Trophoblast cell (in vitro differentiated cells and primary cell): ENCODE data around the gene DHX35. TPM values are rescaled to one million over a fixed set of nuclear protein-coding genes. Genes with fewer than 3 reads are reported as not detected.

Experiments used
- DNase-seq, 2 donors: peaks; one replicate each; pipeline ENCODE4 v3.0.0-alpha.2; 2016
- H2AFZ ChIP-seq: 2 replicates; pipeline ENCODE4 v1.6.1; 2013; ENCODE audit warnings: low read length, moderate library complexity, mild to moderate bottlenecking; ENCODE audit not compliant: insufficient read depth, poor library complexity
- H2AK5ac ChIP-seq: 2 replicates; pipeline ENCODE4 v1.6.1; 2013; ENCODE audit warnings: mild to moderate bottlenecking, low read length
- H2BK120ac ChIP-seq: 2 replicates; pipeline ENCODE4 v1.6.1; 2013; ENCODE audit warnings: low read length, mild to moderate bottlenecking, moderate library complexity; ENCODE audit not compliant: insufficient read depth, poor library complexity
- H2BK12ac ChIP-seq: 2 replicates; pipeline ENCODE4 v1.6.1; 2013; ENCODE audit warnings: mild to moderate bottlenecking, low read length, moderate library complexity
- H2BK5ac ChIP-seq: 2 replicates; pipeline ENCODE4 v1.6.1; 2013; ENCODE audit warnings: low read length, low read depth, moderate library complexity, mild to moderate bottlenecking; ENCODE audit not compliant: poor library complexity
- H3K14ac ChIP-seq: 2 replicates; pipeline ENCODE4 v1.6.1; 2013; ENCODE audit warnings: mild to moderate bottlenecking, low read length
- H3K18ac ChIP-seq: 2 replicates; pipeline ENCODE4 v1.6.1; 2013; ENCODE audit warnings: mild to moderate bottlenecking, low read length
- H3K23ac ChIP-seq: 2 replicates; pipeline ENCODE4 v1.6.1; 2013; ENCODE audit warnings: low read length
- H3K27ac ChIP-seq: 2 replicates; pipeline ENCODE4 v1.5.1; 2013; ENCODE audit warnings: low read depth, mild to moderate bottlenecking, inconsistent platforms, low read length, moderate library complexity
- H3K27me3 ChIP-seq: 2 replicates; pipeline ENCODE4 v1.6.1; 2013; ENCODE audit warnings: inconsistent platforms, mild to moderate bottlenecking, low read length, moderate library complexity; ENCODE audit not compliant: insufficient read depth
- H3K36me3 ChIP-seq, 2 experiments: 1 replicate in 1 of 2; 2 replicates in 1 of 2; pipeline ENCODE4 v1.6.1; 2013; ENCODE audit warnings: low read length in 2 of 2, mild to moderate bottlenecking in 2 of 2, moderate library complexity in 1 of 2; ENCODE audit not compliant: insufficient read depth in 2 of 2, control insufficient read depth in 1 of 2
- H3K4ac ChIP-seq: 2 replicates; pipeline ENCODE4 v1.6.1; 2013; ENCODE audit warnings: low read depth, mild to moderate bottlenecking, low read length, moderate library complexity
- H3K4me1 ChIP-seq, 2 experiments: 1 replicate in 1 of 2; 2 replicates in 1 of 2; pipeline ENCODE4 v1.6.1; 2013; ENCODE audit warnings: low read length in 2 of 2, mild to moderate bottlenecking in 2 of 2, moderate library complexity in 1 of 2; ENCODE audit not compliant: insufficient read depth in 2 of 2, control insufficient read depth in 1 of 2
- H3K4me2 ChIP-seq: 2 replicates; pipeline ENCODE4 v1.6.1; 2013; ENCODE audit warnings: inconsistent platforms, mild to moderate bottlenecking, low read length, moderate library complexity
- H3K4me3 ChIP-seq: 2 replicates; pipeline ENCODE4 v1.5.1; 2013; ENCODE audit warnings: mild to moderate bottlenecking, low read depth, low read length, inconsistent platforms
- H3K79me1 ChIP-seq: one replicate; pipeline ENCODE4 v1.6.1; 2013; ENCODE audit warnings: low read length
- H3K79me2 ChIP-seq: 2 replicates; pipeline ENCODE4 v1.6.1; 2013; ENCODE audit warnings: low read length, mild to moderate bottlenecking; ENCODE audit not compliant: control insufficient read depth, insufficient read depth, poor library complexity
- H3K9ac ChIP-seq: 2 replicates; pipeline ENCODE4 v1.6.1; 2013; ENCODE audit warnings: mild to moderate bottlenecking, low read length
- H3K9me3 ChIP-seq: 2 replicates; pipeline ENCODE4 v1.6.1; 2013; ENCODE audit warnings: low read depth, mild to moderate bottlenecking, control low read depth, inconsistent platforms, low read length; ENCODE audit not compliant: insufficient read depth
- H4K12ac ChIP-seq: 2 replicates; pipeline ENCODE4 v1.6.1; 2013; ENCODE audit warnings: low read depth, mild to moderate bottlenecking, low read length, moderate library complexity
- H4K8ac ChIP-seq: 2 replicates; pipeline ENCODE4 v1.6.1; 2013; ENCODE audit warnings: low read depth, mild to moderate bottlenecking, low read length, moderate library complexity
- H4K91ac ChIP-seq: one replicate; pipeline ENCODE4 v1.6.1; 2013; ENCODE audit warnings: low read depth, mild to moderate bottlenecking, low read length, moderate library complexity
- WGBS: extraction: QIAGEN DNeasy Blood & Tissue Kit; methylation state at CpG from one replicate; pipeline ENCODE4 v1.1.7; 2013; ENCODE audit warnings: missing lambda C conversion rate; ENCODE audit not compliant: insufficient read length, insufficient coverage; ENCODE audit errors: extremely low coverage; 5-methylcytosine and 5-hydroxymethylcytosine counted together
- polyA plus RNA-seq: library from polyadenylated mRNA; stranded (reverse); fragments of 200-250 nt; gene quantifications from 2 replicates; pipeline ENCODE4 v1.2.3, GENCODE V29; 2013

Gene DHX35
- polyA plus RNA-seq = 4.1 and 5.0 TPM in 2 replicates

- WGBS = no CpG with 5 or more reads among the region's 70 CpGs
- peak within 1 kb of the TSS; percentile 93 for H3K9ac ChIP-seq
Observed at GRCh38 chr20:38962044-38962927, at the start of gene DHX35. Gene DHX35 (plus strand): TSS chr20:38962344. CDS start chr20:38962368, 24 bp downstream.

GRCh38 chr20:38915355-38915754, 46.8 kb upstream of the DHX35 start:
- H3K36me3 ChIP-seq = no peaks in the 10 kb centered on the region
- no peak overlapping the region for H2AFZ ChIP-seq
- H2BK12ac ChIP-seq = no peak overlapping the region
- H3K23ac ChIP-seq = no peak overlapping the region
- no peak overlapping the region for H3K4ac ChIP-seq
- no peaks in the 10 kb centered on the region for H3K9me3 ChIP-seq
- H4K8ac ChIP-seq = no peak overlapping the region
- no peak overlapping the region for H3K27ac ChIP-seq
- no peak overlapping the region for H4K91ac ChIP-seq
- H3K4me2 ChIP-seq = no peak overlapping the region
- H2BK120ac ChIP-seq = no peak overlapping the region
- no peak for DNase-seq
- no peak overlapping the region for H2BK5ac ChIP-seq
- no CpG with 5 or more reads among the region's 7 CpGs for WGBS
- no peaks in the 10 kb centered on the region for H3K79me1 ChIP-seq
- H3K4me3 ChIP-seq = no peak overlapping the region
- no peaks in the 10 kb centered on the region for H3K79me2 ChIP-seq
- no peaks in the 10 kb centered on the region for H3K27me3 ChIP-seq
- no peak overlapping the region for H3K18ac ChIP-seq
- H3K4me1 ChIP-seq = peaks cover 0 to 2% of the 10 kb centered on the region in 2 experiments
- H3K9ac ChIP-seq = no peak overlapping the region
- H2AK5ac ChIP-seq = no peak overlapping the region
- H3K14ac ChIP-seq = no peak overlapping the region
- H4K12ac ChIP-seq = no peak overlapping the region

More at GRCh38 chr20:38962044-38962927, at the start of gene DHX35:
- Histone ChIP-seq H3K14ac (peak within 1 kb of the TSS; percentile 95), H4K8ac (peak within 1 kb of the TSS; percentile 97), H4K91ac (peak within 1 kb of the TSS; percentile 90), H3K27ac (peak within 1 kb of the TSS; percentile 81), H3K4ac (peak within 1 kb of the TSS; percentile 90), H3K9me3 (no peaks in the 10 kb centered on the region), H3K4me2 (peak within 1 kb of the TSS; percentile 87), H3K23ac (no peak within 1 kb of the TSS), H3K36me3 (peaks cover 0 to 2% of the 10 kb centered on the region in 2 experiments), H3K18ac (peak within 1 kb of the TSS; percentile 94), H3K79me2 (peaks cover 6% of the 10 kb centered on the region), H2AFZ (peak within 1 kb of the TSS; percentile 97), H2BK12ac (peak within 1 kb of the TSS; percentile 15), H3K79me1 (peaks cover 9% of the 10 kb centered on the region), H2BK5ac (peak within 1 kb of the TSS; percentile 73), H2AK5ac (peak within 1 kb of the TSS; percentile 76), H3K4me1 (peaks cover 3 to 4% of the 10 kb centered on the region in 2 experiments), H2BK120ac (peak within 1 kb of the TSS; percentile 77), H4K12ac (peak within 1 kb of the TSS; percentile 96), H3K27me3 (no peaks in the 10 kb centered on the region), H3K4me3 (peak within 1 kb of the TSS; percentile 96)
- DNase-seq = peak; percentile 99

GRCh38 chr20:38917657-38918056, 44.5 kb upstream of the DHX35 start:
- Histone ChIP-seq H3K9ac (no peak overlapping the region), H2BK120ac (no peak overlapping the region), H3K36me3 (no peaks in the 10 kb centered on the region), H2AFZ (no peak overlapping the region), H3K27ac (no peak overlapping the region), H3K4ac (no peak overlapping the region), H3K4me2 (no peak overlapping the region), H4K12ac (no peak overlapping the region), H4K8ac (no peak overlapping the region), H3K18ac (no peak overlapping the region), H3K23ac (no peak overlapping the region), H3K27me3 (no peaks in the 10 kb centered on the region), H3K14ac (no peak overlapping the region), H4K91ac (no peak overlapping the region), H3K79me1 (no peaks in the 10 kb centered on the region), H2BK12ac (no peak overlapping the region), H3K79me2 (no peaks in the 10 kb centered on the region), H2BK5ac (no peak overlapping the region), H3K9me3 (no peaks in the 10 kb centered on the region), H2AK5ac (no peak overlapping the region), H3K4me1 (peaks cover 0 to 2% of the 10 kb centered on the region in 2 experiments), H3K4me3 (no peak overlapping the region)
- no CpG with 5 or more reads among the region's 4 CpGs for WGBS
- no peak for DNase-seq

- H4K8ac ChIP-seq = no peak overlapping the region
- no peak for DNase-seq
- H3K79me1 ChIP-seq = no peaks in the 10 kb centered on the region
- no peak overlapping the region for H3K23ac ChIP-seq
- no peaks in the 10 kb centered on the region for H3K79me2 ChIP-seq
- H3K18ac ChIP-seq = no peak overlapping the region
- H3K9me3 ChIP-seq = no peaks in the 10 kb centered on the region
- no peak overlapping the region for H3K27ac ChIP-seq
- peaks cover 0 to 2% of the 10 kb centered on the region in 2 experiments for H3K4me1 ChIP-seq
- no peak overlapping the region for H4K91ac ChIP-seq
- H3K4ac ChIP-seq = no peak overlapping the region
- H2BK5ac ChIP-seq = no peak overlapping the region
- no peak overlapping the region for H3K9ac ChIP-seq
- H2BK120ac ChIP-seq = no peak overlapping the region
- no peak overlapping the region for H3K4me2 ChIP-seq
- H3K27me3 ChIP-seq = no peaks in the 10 kb centered on the region
- no peaks in the 10 kb centered on the region for H3K36me3 ChIP-seq
- H2AK5ac ChIP-seq = no peak overlapping the region
- H4K12ac ChIP-seq = no peak overlapping the region
- no CpG with 5 or more reads among the region's 19 CpGs for WGBS
- H3K4me3 ChIP-seq = no peak overlapping the region
- no peak overlapping the region for H3K14ac ChIP-seq
- H2AFZ ChIP-seq = no peak overlapping the region
- no peak overlapping the region for H2BK12ac ChIP-seq
Observed at GRCh38 chr20:38918172-38918571, 44.0 kb upstream of the DHX35 start.
